ENCODE results near the gene CDK2. TPM values are rescaled to one million over a fixed set of nuclear protein-coding genes. Genes with fewer than 3 reads are reported as not detected.
"Not testable (repeated sequence)": the region's sequence is repeated elsewhere in the genome, so short reads cannot be mapped to it uniquely, and the experiment has no call there.

CDK2 gene
- polyA plus RNA-seq, 1 donor (not counting 4 experiments of a cell fraction or from before 2014, with no cell fraction given): 49.3 TPM

GRCh38 chr12:56001487-56002100 is 35.0 kb downstream of the CDK2 start:
- dilution Hi-C loops (cut with MboI; ENCODE audit: extremely low pct_ligation_motif_present, low sequenced_read_pairs): no loop called here
- no peak overlapping the region for H3K4me3 ChIP-seq (ENCODE audit: control insufficient read depth in 2 of 3, extremely low read depth in 1 of 3, insufficient read depth in 2 of 3, low read depth in 1 of 3, low read length in 3 of 3)

DNA sequence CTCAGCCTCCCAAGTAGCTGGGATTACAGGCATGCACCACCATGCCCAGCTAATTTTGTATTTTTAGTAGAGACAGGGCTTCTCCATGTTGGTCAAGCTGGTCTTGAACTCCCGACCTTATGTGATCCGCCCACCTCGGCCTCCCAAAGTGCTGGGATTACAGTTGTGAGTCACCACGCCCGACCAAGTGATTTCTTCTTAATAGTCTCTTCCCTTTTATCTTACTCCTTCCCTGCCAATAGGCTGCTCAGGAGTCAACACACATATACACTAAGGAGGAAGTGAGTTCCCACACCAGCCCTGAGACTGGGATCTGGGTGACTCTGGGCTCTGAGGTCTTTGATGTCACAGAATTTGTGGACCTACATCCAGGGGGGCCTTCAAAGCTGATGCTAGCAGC is 36.7 kb downstream of the CDK2 start:
- H4K20me1 ChIP-seq (ENCODE audit: control insufficient read depth, extremely low read depth, insufficient read depth, low read length); FAIRE-seq; H3K9me1 ChIP-seq (ENCODE audit: control insufficient read depth, extremely low read depth, insufficient read depth, low read length); H2AFZ ChIP-seq (ENCODE audit: control insufficient read depth, low read length); H3K27ac ChIP-seq (ENCODE audit: control insufficient read depth, insufficient read depth, low read length); H3K9me3 ChIP-seq (ENCODE audit: control insufficient read depth, low read depth, low read length); H3K79me2 ChIP-seq (ENCODE audit: control insufficient read depth, insufficient read depth, low read length); H3K4me1 ChIP-seq (ENCODE audit: control insufficient read depth, extremely low read depth, insufficient read depth, low read length); DNase-seq (ENCODE audit: low read depth, low spot score); H3K36me3 ChIP-seq (ENCODE audit: control insufficient read depth in 2 of 2, extremely low read depth in 1 of 2, insufficient read depth in 2 of 2, low read length in 2 of 2); H3K9ac ChIP-seq (ENCODE audit: control insufficient read depth, extremely low read depth, insufficient read depth, low read length); H3K27me3 ChIP-seq (ENCODE audit: control insufficient read depth, extremely low read depth, insufficient read depth, low read length); dilution Hi-C loops (cut with MboI; ENCODE audit: extremely low pct_ligation_motif_present, low sequenced_read_pairs); H3K4me3 ChIP-seq (ENCODE audit: control insufficient read depth in 2 of 3, extremely low read depth in 1 of 3, insufficient read depth in 2 of 3, low read depth in 1 of 3, low read length in 3 of 3); H3K4me2 ChIP-seq (ENCODE audit: control insufficient read depth, extremely low read depth, insufficient read depth, low read depth, low read length): not testable (repeated sequence)

More at GRCh38 chr12:56001487-56002100, 35.0 kb downstream of the CDK2 start:
- Histone ChIP-seq H3K4me1 (ENCODE audit: control insufficient read depth, extremely low read depth, insufficient read depth, low read length) (peaks cover 2% of the 10 kb centered on the region), H2AFZ (ENCODE audit: control insufficient read depth, low read length) (no peak overlapping the region), H3K9me1 (ENCODE audit: control insufficient read depth, extremely low read depth, insufficient read depth, low read length) (no peaks in the 10 kb centered on the region), H3K79me2 (ENCODE audit: control insufficient read depth, insufficient read depth, low read length) (no peaks in the 10 kb centered on the region), H3K27me3 (ENCODE audit: control insufficient read depth, extremely low read depth, insufficient read depth, low read length) (no peaks in the 10 kb centered on the region), H4K20me1 (ENCODE audit: control insufficient read depth, extremely low read depth, insufficient read depth, low read length) (no peaks in the 10 kb centered on the region), H3K36me3 (ENCODE audit: control insufficient read depth in 2 of 2, extremely low read depth in 1 of 2, insufficient read depth in 2 of 2, low read length in 2 of 2) (peaks cover 4 to 7% of the 10 kb centered on the region in 2 experiments), H3K9ac (ENCODE audit: control insufficient read depth, extremely low read depth, insufficient read depth, low read length) (no peak overlapping the region), H3K9me3 (ENCODE audit: control insufficient read depth, low read depth, low read length) (no peaks in the 10 kb centered on the region), H3K27ac (ENCODE audit: control insufficient read depth, insufficient read depth, low read length) (no peak overlapping the region), H3K4me2 (ENCODE audit: control insufficient read depth, extremely low read depth, insufficient read depth, low read depth, low read length) (no peak overlapping the region)
- DNase-seq (ENCODE audit: low read depth, low spot score): no peak
- FAIRE-seq: no peak
- TF ChIP-seq, protein P1, sequence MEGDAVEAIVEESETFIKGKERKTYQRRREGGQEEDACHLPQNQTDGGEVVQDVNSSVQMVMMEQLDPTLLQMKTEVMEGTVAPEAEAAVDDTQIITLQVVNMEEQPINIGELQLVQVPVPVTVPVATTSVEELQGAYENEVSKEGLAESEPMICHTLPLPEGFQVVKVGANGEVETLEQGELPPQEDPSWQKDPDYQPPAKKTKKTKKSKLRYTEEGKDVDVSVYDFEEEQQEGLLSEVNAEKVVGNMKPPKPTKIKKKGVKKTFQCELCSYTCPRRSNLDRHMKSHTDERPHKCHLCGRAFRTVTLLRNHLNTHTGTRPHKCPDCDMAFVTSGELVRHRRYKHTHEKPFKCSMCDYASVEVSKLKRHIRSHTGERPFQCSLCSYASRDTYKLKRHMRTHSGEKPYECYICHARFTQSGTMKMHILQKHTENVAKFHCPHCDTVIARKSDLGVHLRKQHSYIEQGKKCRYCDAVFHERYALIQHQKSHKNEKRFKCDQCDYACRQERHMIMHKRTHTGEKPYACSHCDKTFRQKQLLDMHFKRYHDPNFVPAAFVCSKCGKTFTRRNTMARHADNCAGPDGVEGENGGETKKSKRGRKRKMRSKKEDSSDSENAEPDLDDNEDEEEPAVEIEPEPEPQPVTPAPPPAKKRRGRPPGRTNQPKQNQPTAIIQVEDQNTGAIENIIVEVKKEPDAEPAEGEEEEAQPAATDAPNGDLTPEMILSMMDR (optimal IDR thresholded peaks at IDR 0.05 in 1 of 3, IDR thresholded peaks at IDR 0.05 in 1 of 3, conservative IDR thresholded peaks at IDR 0.05 in 1 of 3; ENCODE audit: extremely low read depth in 1 of 3, insufficient read depth in 2 of 3, low read length in 3 of 3): no peak
- TF ChIP-seq EZH2 (IDR thresholded peaks at IDR 0.05; ENCODE audit: low read length): no peak

DNA sequence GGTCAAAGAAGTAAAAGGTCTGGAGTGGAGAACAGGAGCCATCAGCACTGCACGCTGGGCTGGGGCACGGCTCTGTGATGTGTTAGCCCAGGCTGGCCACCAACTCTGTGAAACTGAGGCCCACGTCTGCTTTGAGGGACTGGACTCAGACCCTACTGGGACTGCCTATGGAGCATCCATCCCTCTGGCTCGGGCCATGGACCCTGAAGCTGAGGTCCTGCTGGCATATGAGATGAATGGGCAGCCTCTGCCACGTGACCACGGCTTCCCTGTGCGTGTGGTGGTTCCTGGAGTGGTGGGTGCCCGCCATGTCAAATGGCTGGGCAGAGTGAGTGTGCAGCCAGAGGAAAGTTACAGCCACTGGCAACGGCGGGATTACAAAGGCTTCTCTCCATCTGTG is 37.6 kb downstream of the CDK2 start:
- H3K4me2 ChIP-seq (ENCODE audit: control insufficient read depth, extremely low read depth, insufficient read depth, low read depth, low read length): no peak overlapping the region
- DNase-seq (ENCODE audit: low read depth, low spot score) (no peak), FAIRE-seq (no peak)
- H3K9ac ChIP-seq (ENCODE audit: control insufficient read depth, extremely low read depth, insufficient read depth, low read length): no peak overlapping the region
- H3K27ac ChIP-seq (ENCODE audit: control insufficient read depth, insufficient read depth, low read length): no peak overlapping the region
- H4K20me1 ChIP-seq (ENCODE audit: control insufficient read depth, extremely low read depth, insufficient read depth, low read length): no peaks in the 10 kb centered on the region
- no peak for TF ChIP-seq EZH2 (IDR thresholded peaks at IDR 0.05; ENCODE audit: low read length)
- TF ChIP-seq, protein P1 (optimal IDR thresholded peaks at IDR 0.05 in 1 of 3, IDR thresholded peaks at IDR 0.05 in 1 of 3, conservative IDR thresholded peaks at IDR 0.05 in 1 of 3; ENCODE audit: extremely low read depth in 1 of 3, insufficient read depth in 2 of 3, low read length in 3 of 3): no peak
- H2AFZ ChIP-seq (ENCODE audit: control insufficient read depth, low read length): no peak overlapping the region
- no peak overlapping the region for H3K4me3 ChIP-seq (ENCODE audit: control insufficient read depth in 2 of 3, extremely low read depth in 1 of 3, insufficient read depth in 2 of 3, low read depth in 1 of 3, low read length in 3 of 3)
- no peaks in the 10 kb centered on the region for H3K9me1 ChIP-seq (ENCODE audit: control insufficient read depth, extremely low read depth, insufficient read depth, low read length)
- no peaks in the 10 kb centered on the region for H3K27me3 ChIP-seq (ENCODE audit: control insufficient read depth, extremely low read depth, insufficient read depth, low read length)
- H3K4me1 ChIP-seq (ENCODE audit: control insufficient read depth, extremely low read depth, insufficient read depth, low read length): peaks cover 5% of the 10 kb centered on the region
- H3K36me3 ChIP-seq (ENCODE audit: control insufficient read depth in 2 of 2, extremely low read depth in 1 of 2, insufficient read depth in 2 of 2, low read length in 2 of 2): peaks cover 4 to 7% of the 10 kb centered on the region in 2 experiments
- dilution Hi-C loops (cut with MboI; ENCODE audit: extremely low pct_ligation_motif_present, low sequenced_read_pairs): no loop called here
- H3K79me2 ChIP-seq (ENCODE audit: control insufficient read depth, insufficient read depth, low read length): no peaks in the 10 kb centered on the region
- H3K9me3 ChIP-seq (ENCODE audit: control insufficient read depth, low read depth, low read length): no peaks in the 10 kb centered on the region

All from keratinocyte (primary cell).